Uterus (tissue), 2 donors: Measurements from ENCODE around the gene PLPP4.

Source experiments
- POLR2A ChIP-seq, 2 donors: fragments of 450-650 bp; IDR thresholded peaks; one replicate each; pipeline ENCODE4 v1.6.1; 2016; ENCODE audit warnings: antibody characterized with exemption in 2 of 2, mild to moderate bottlenecking in 1 of 2, moderate library complexity in 1 of 2
- TF ChIP-seq, protein P1 (sequence below), 4 experiments: fragments of 200-600 bp in 2 of 4; fragments of 450-650 bp in 2 of 4; sonication (generic) in 2 of 4; IDR thresholded peaks; one replicate each; pipeline ENCODE4 v1.5.1; 2016 to 2019; ENCODE audit warnings: antibody characterized with exemption in 4 of 4, mild to moderate bottlenecking in 2 of 4, moderate library complexity in 1 of 4

GRCh38 chr10:120607016-120607709, 150.1 kb downstream of the PLPP4 start:
- TF ChIP-seq, protein P1, sequence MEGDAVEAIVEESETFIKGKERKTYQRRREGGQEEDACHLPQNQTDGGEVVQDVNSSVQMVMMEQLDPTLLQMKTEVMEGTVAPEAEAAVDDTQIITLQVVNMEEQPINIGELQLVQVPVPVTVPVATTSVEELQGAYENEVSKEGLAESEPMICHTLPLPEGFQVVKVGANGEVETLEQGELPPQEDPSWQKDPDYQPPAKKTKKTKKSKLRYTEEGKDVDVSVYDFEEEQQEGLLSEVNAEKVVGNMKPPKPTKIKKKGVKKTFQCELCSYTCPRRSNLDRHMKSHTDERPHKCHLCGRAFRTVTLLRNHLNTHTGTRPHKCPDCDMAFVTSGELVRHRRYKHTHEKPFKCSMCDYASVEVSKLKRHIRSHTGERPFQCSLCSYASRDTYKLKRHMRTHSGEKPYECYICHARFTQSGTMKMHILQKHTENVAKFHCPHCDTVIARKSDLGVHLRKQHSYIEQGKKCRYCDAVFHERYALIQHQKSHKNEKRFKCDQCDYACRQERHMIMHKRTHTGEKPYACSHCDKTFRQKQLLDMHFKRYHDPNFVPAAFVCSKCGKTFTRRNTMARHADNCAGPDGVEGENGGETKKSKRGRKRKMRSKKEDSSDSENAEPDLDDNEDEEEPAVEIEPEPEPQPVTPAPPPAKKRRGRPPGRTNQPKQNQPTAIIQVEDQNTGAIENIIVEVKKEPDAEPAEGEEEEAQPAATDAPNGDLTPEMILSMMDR (IDR thresholded peaks at IDR 0.05) = no peak
- TF ChIP-seq POLR2A (IDR thresholded peaks at IDR 0.05) = no peak
